ENCODE data around the gene CNTNAP2. TPM values are rescaled to one million over a fixed set of nuclear protein-coding genes. Genes with fewer than 3 reads are reported as not detected.
A peak's percentile ranks its signal among the peaks of the same experiment; 100 is the strongest.

The CNTNAP2 gene
- total and polyA plus RNA-seq, 9 donors, result 8.3 to 18.8 (median 10.4) TPM

- WGBS (ENCODE audit: insufficient coverage), result 60% methylated on average over 3 of the region's 4 CpGs
- Histone ChIP-seq H3K36me3 (ENCODE audit: control insufficient read depth, insufficient read depth, low read length) (no peaks in the 10 kb centered on the region), H3K27ac (ENCODE audit: low read length) (no peak overlapping the region), H3K4me3 (ENCODE audit: low read length) (no peak overlapping the region), H3K4me1 (ENCODE audit: control insufficient read depth, insufficient read depth, low read length) (no peaks in the 10 kb centered on the region), H3K27me3 (ENCODE audit: control insufficient read depth, insufficient read depth, low read length) (no peaks in the 10 kb centered on the region), H3K9me3 (replicated peaks; ENCODE audit: control insufficient read depth, low read depth, low read length) (no peaks in the 10 kb centered on the region)
- no peak for DNase-seq
Observed at GRCh38 chr7:147894271-147894670, 1777.7 kb downstream of the CNTNAP2 start.

GRCh38 chr7:147896121-147896520 is 1779.5 kb downstream of the CNTNAP2 start:
- DNase-seq, result no peak
- Histone ChIP-seq H3K27ac (ENCODE audit: low read length) (no peak overlapping the region), H3K4me3 (ENCODE audit: low read length) (no peak overlapping the region), H3K9me3 (replicated peaks; ENCODE audit: control insufficient read depth, low read depth, low read length) (no peaks in the 10 kb centered on the region), H3K4me1 (ENCODE audit: control insufficient read depth, insufficient read depth, low read length) (no peaks in the 10 kb centered on the region), H3K36me3 (ENCODE audit: control insufficient read depth, insufficient read depth, low read length) (no peaks in the 10 kb centered on the region), H3K27me3 (ENCODE audit: control insufficient read depth, insufficient read depth, low read length) (no peaks in the 10 kb centered on the region)
- 96% methylated on average over 4 of the region's 7 CpGs for WGBS (ENCODE audit: insufficient coverage)

- H3K4me1 ChIP-seq (ENCODE audit: control insufficient read depth, insufficient read depth, low read length), result no peaks in the 10 kb centered on the region
- no peaks in the 10 kb centered on the region for H3K27me3 ChIP-seq (ENCODE audit: control insufficient read depth, insufficient read depth, low read length)
- no peak overlapping the region for H3K27ac ChIP-seq (ENCODE audit: low read length)
- H3K9me3 ChIP-seq (replicated peaks; ENCODE audit: control insufficient read depth, low read depth, low read length), result no peaks in the 10 kb centered on the region
- no peak for DNase-seq
- H3K36me3 ChIP-seq (ENCODE audit: control insufficient read depth, insufficient read depth, low read length), result no peaks in the 10 kb centered on the region
- no peak overlapping the region for H3K4me3 ChIP-seq (ENCODE audit: low read length)
- WGBS (ENCODE audit: insufficient coverage), result 93% methylated on average over 11 of the region's 13 CpGs
Observed at GRCh38 chr7:147903536-147904218, 1787.1 kb downstream of the CNTNAP2 start.

- DNase-seq, result no peak
- WGBS (ENCODE audit: insufficient coverage), result 35% methylated on average over 2 of the region's 3 CpGs
- no peak overlapping the region for H3K4me3 ChIP-seq (ENCODE audit: low read length)
- no peaks in the 10 kb centered on the region for H3K36me3 ChIP-seq (ENCODE audit: control insufficient read depth, insufficient read depth, low read length)
- H3K27ac ChIP-seq (ENCODE audit: low read length), result no peak overlapping the region
- H3K27me3 ChIP-seq (ENCODE audit: control insufficient read depth, insufficient read depth, low read length), result no peaks in the 10 kb centered on the region
- H3K9me3 ChIP-seq (replicated peaks; ENCODE audit: control insufficient read depth, low read depth, low read length), result no peaks in the 10 kb centered on the region
- no peaks in the 10 kb centered on the region for H3K4me1 ChIP-seq (ENCODE audit: control insufficient read depth, insufficient read depth, low read length)
Observed at GRCh38 chr7:147904219-147904576, 1787.6 kb downstream of the CNTNAP2 start.

- Histone ChIP-seq H3K4me3 (ENCODE audit: low read length) (no peak overlapping the region), H3K36me3 (ENCODE audit: control insufficient read depth, insufficient read depth, low read length) (no peaks in the 10 kb centered on the region), H3K27ac (ENCODE audit: low read length) (peak overlapping the region; percentile 32), H3K9me3 (replicated peaks; ENCODE audit: control insufficient read depth, low read depth, low read length) (no peaks in the 10 kb centered on the region), H3K4me1 (ENCODE audit: control insufficient read depth, insufficient read depth, low read length) (peaks cover 22% of the 10 kb centered on the region), H3K27me3 (ENCODE audit: control insufficient read depth, insufficient read depth, low read length) (no peaks in the 10 kb centered on the region)
- WGBS (ENCODE audit: insufficient coverage), result 20% methylated on average over 1 of the region's 10 CpGs
- peak; percentile 53 for DNase-seq
Observed at GRCh38 chr7:147909431-147910148, 1793.0 kb downstream of the CNTNAP2 start.

- DNase-seq, result peak; percentile 98
- Histone ChIP-seq H3K4me1 (ENCODE audit: control insufficient read depth, insufficient read depth, low read length) (peaks cover 22% of the 10 kb centered on the region), H3K9me3 (replicated peaks; ENCODE audit: control insufficient read depth, low read depth, low read length) (no peaks in the 10 kb centered on the region), H3K4me3 (ENCODE audit: low read length) (no peak overlapping the region), H3K36me3 (ENCODE audit: control insufficient read depth, insufficient read depth, low read length) (no peaks in the 10 kb centered on the region), H3K27ac (ENCODE audit: low read length) (peak overlapping the region; percentile 85), H3K27me3 (ENCODE audit: control insufficient read depth, insufficient read depth, low read length) (no peaks in the 10 kb centered on the region)
- WGBS (ENCODE audit: insufficient coverage), result no CpG with 5 or more reads among the region's 3 CpGs
Observed at GRCh38 chr7:147911201-147911601, 1794.6 kb downstream of the CNTNAP2 start.

- Histone ChIP-seq H3K27me3 (ENCODE audit: control insufficient read depth, insufficient read depth, low read length) (no peaks in the 10 kb centered on the region), H3K36me3 (ENCODE audit: control insufficient read depth, insufficient read depth, low read length) (no peaks in the 10 kb centered on the region), H3K9me3 (replicated peaks; ENCODE audit: control insufficient read depth, low read depth, low read length) (no peaks in the 10 kb centered on the region), H3K4me3 (ENCODE audit: low read length) (no peak overlapping the region), H3K27ac (ENCODE audit: low read length) (peak overlapping the region; percentile 85), H3K4me1 (ENCODE audit: control insufficient read depth, insufficient read depth, low read length) (peaks cover 22% of the 10 kb centered on the region)
- DNase-seq, result peak; percentile 51
- no CpG with 5 or more reads among the region's 2 CpGs for WGBS (ENCODE audit: insufficient coverage)
Observed at GRCh38 chr7:147912291-147912690, 1795.7 kb downstream of the CNTNAP2 start.

GRCh38 chr7:147912946-147913638 is 1796.5 kb downstream of the CNTNAP2 start:
- no peaks in the 10 kb centered on the region for H3K36me3 ChIP-seq (ENCODE audit: control insufficient read depth, insufficient read depth, low read length)
- peak overlapping the region; percentile 85 for H3K27ac ChIP-seq (ENCODE audit: low read length)
- no peak overlapping the region for H3K4me3 ChIP-seq (ENCODE audit: low read length)
- no peaks in the 10 kb centered on the region for H3K27me3 ChIP-seq (ENCODE audit: control insufficient read depth, insufficient read depth, low read length)
- H3K4me1 ChIP-seq (ENCODE audit: control insufficient read depth, insufficient read depth, low read length), result peaks cover 22% of the 10 kb centered on the region
- H3K9me3 ChIP-seq (replicated peaks; ENCODE audit: control insufficient read depth, low read depth, low read length), result no peaks in the 10 kb centered on the region
- DNase-seq, result peak; percentile 48
- no CpG with 5 or more reads among the region's 2 CpGs for WGBS (ENCODE audit: insufficient coverage)

GRCh38 chr7:147915781-147916180 is 1799.2 kb downstream of the CNTNAP2 start:
- Histone ChIP-seq H3K27me3 (ENCODE audit: control insufficient read depth, insufficient read depth, low read length) (no peaks in the 10 kb centered on the region), H3K9me3 (replicated peaks; ENCODE audit: control insufficient read depth, low read depth, low read length) (no peaks in the 10 kb centered on the region), H3K4me3 (ENCODE audit: low read length) (no peak overlapping the region), H3K36me3 (ENCODE audit: control insufficient read depth, insufficient read depth, low read length) (no peaks in the 10 kb centered on the region), H3K4me1 (ENCODE audit: control insufficient read depth, insufficient read depth, low read length) (peaks cover 12% of the 10 kb centered on the region), H3K27ac (ENCODE audit: low read length) (no peak overlapping the region)
- WGBS (ENCODE audit: insufficient coverage), result 13% methylated on average over 1 of the region's 4 CpGs
- peak; percentile 49 for DNase-seq

GRCh38 chr7:147916573-147916972 is 1800.0 kb downstream of the CNTNAP2 start:
- no peak overlapping the region for H3K4me3 ChIP-seq (ENCODE audit: low read length)
- H3K9me3 ChIP-seq (replicated peaks; ENCODE audit: control insufficient read depth, low read depth, low read length), result no peaks in the 10 kb centered on the region
- no peaks in the 10 kb centered on the region for H3K36me3 ChIP-seq (ENCODE audit: control insufficient read depth, insufficient read depth, low read length)
- WGBS (ENCODE audit: insufficient coverage), result 91% methylated on average over 2 of the region's 4 CpGs
- no peak overlapping the region for H3K27ac ChIP-seq (ENCODE audit: low read length)
- H3K4me1 ChIP-seq (ENCODE audit: control insufficient read depth, insufficient read depth, low read length), result peaks cover 9% of the 10 kb centered on the region
- no peak for DNase-seq
- H3K27me3 ChIP-seq (ENCODE audit: control insufficient read depth, insufficient read depth, low read length), result no peaks in the 10 kb centered on the region
